Endothelial cell of hepatic sinusoid (primary cell): ENCODE results near the gene MVB12B.

Experiments
- in situ Hi-C: cut with HindIII; loops from 2 replicates; pipeline ENCODE4 v1.10.0; 2017; ENCODE audit warnings: low sequenced_read_pairs

MVB12B gene

DNA sequence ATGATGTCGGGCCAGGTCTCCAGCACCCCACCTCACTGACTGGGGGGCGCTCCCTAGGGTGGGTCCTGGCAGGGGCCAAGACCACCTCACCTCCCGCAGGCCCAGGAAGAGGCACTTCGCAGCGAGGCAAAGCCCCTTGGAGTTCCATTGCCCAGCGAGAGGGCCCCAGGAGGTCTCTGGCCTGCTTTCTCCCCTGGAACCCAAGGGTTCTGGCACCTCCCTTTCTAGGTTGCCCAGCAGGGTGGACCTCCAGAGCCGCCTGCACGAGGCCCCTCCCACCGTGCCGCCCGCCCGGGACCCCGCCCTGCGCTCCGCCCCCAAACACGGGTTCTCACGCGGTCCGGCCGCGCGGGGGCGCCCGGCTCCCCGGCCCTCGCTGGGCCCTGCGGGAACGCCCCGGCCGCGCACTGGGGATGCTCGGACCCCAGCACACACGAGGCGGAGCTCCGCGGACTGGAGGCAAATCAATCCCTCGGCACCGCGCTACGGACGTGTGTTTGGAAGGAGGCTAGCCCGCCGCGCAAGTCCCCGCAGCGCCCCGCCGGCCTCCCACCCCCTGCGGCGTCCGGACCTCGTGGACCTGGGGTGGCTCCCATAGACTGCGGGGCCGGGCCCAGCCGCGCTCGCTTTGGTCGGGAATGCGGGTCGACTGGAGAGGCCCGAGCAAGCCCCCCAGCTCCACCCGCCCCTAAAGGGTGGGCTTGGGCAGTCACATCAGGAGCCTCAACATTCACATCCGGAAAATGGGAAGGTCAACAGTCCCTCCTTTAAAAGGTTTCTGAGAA, 187.6 kb downstream of the MVB12B start:
- in situ Hi-C loops, result no loop called here

- in situ Hi-C loops, result no loop called here
Measured at GRCh38 chr9:126515001-126515872, 188.6 kb downstream of the MVB12B start.

- in situ Hi-C loops, result no loop called here
Measured at GRCh38 chr9:126515873-126516505, 189.4 kb downstream of the MVB12B start.

DNA sequence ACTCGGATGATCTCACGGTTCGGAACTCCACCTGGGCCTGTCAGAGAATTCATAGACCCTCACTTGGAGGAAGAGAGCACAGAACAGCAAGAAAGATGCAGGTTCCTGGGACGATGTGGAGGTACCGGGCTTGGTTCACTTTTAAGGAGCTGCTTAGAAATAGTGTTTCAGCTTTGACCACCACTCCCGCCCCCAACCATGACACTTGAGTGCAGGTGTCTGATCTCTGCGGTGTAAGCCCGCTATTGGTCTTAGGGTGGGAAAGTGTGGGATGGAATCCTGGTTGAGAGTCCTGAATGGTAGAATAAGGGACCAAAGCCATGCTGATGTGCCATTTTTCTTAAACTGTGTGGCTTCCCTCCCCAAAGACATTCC, 189.9 kb downstream of the MVB12B start:
- in situ Hi-C loops, result no loop called here

GRCh38 chr9:126516936-126517832, 190.6 kb downstream of the MVB12B start:
- in situ Hi-C loops, result no loop called here

- in situ Hi-C loops, result no loop called here
Measured at GRCh38 chr9:126517833-126518356, 191.3 kb downstream of the MVB12B start.

DNA sequence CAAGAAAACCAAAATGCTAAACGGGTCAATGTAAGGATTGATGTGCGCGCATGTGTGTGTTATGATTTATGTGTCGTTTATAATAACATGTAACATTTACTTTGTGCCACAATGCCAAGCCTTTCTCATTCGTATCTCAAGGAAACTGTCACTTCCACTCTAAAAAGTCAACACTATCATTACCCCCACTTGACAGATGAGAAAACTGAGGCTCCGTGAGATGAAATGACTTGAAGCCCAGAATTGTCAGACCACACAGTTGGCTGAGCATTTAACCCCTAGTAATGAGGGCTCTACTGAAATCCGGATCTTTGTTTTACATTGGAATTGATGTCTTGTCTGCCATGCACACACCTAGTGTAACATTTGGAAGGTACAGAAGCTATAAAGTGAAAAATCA, 192.1 kb downstream of the MVB12B start:
- in situ Hi-C loops, result no loop called here

GRCh38 chr9:126519660-126520420, 193.2 kb downstream of the MVB12B start:
- in situ Hi-C loops, result no loop called here

DNA sequence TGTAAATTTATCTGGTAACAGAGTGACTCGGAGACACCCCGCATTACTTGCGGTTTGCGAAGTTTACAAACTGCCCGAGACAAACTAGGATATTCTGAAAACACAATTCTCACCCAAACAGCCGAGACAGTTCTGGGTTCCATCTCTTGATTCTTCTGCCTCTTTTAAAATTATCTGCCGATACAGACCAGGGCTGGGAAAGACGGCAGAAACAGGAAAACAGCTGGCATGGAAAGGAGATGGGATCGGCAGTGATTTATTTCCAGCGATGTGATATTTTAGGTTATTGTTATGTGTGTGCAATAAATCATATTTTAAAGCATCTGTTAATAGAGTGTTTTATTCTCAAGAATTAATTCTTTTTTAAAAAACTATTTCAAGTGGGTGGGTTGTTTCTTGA, 193.8 kb downstream of the MVB12B start:
- in situ Hi-C loops, result no loop called here

GRCh38 chr9:126521089-126521488, 194.5 kb downstream of the MVB12B start:
- in situ Hi-C loops, result no loop called here

DNA sequence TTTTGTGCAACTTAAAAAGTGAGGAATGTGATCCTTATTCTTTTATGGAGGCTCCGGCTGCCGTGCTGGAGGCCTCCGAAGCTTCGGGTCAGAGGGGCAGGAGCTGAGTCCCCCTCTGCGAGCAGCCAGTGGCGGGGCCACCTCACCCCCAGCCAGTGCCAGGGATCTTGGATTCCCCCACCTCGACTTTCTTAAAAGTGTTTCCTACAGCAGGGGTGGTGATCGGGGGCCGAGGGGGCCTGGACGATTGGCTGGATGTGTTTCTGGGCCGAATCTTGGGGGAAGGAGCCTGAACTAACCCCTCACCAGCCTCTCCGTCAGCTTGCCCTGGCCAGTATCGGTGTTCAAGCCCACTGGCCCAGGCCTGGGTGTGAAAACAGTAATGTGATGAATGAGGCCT, 194.9 kb downstream of the MVB12B start:
- in situ Hi-C loops, result no loop called here

GRCh38 chr9:126521976-126522590, 195.5 kb downstream of the MVB12B start:
- in situ Hi-C loops, result no loop called here

DNA sequence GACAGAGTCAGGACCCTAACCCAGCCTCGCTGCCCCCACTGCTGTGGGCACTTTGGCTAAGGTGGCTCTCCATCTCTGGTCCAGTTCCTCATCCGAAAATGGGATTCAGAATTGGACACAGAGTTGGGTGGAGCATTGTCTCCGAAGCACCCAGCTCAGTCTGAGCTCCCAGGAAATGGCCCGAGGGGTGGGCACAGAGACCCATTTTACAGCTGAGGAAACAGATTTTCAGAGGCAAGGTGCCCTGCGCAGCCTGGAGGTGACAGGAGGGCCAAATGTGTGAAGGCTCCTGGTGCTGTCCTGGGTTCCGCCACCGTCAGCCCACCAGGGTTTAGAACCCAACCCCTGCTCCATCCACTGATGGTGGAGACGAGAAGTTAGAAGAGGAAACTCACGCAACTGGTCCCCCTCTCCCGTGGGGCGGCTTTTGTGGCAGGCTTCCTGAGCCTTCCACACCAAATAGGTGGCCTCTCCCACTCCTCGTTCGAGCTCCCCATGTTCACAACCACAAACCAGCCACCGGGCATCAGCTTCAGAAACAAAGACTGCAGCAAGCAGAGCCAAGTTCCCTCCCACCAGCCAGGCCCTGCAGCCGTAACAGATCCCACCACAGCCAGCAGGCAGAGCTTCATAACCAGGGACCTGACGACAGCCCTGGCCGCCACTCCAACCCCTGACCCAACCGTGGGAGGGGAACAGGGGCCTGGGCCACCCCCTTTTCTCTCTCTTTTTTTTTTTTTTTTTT, 196.2 kb downstream of the MVB12B start:
- in situ Hi-C loops, result no loop called here

GRCh38 chr9:126523611-126524111, 197.0 kb downstream of the MVB12B start:
- in situ Hi-C loops, result no loop called here

- in situ Hi-C loops, result no loop called here
Measured at GRCh38 chr9:126524353-126525077, 197.9 kb downstream of the MVB12B start.

- in situ Hi-C loops, result no loop called here
Measured at GRCh38 chr9:126526218-126527108, 199.8 kb downstream of the MVB12B start.
